ENCODE data around the gene NCKIPSD.

- TF ChIP-seq CTCF (IDR thresholded peaks at IDR 0.05) = no peak
- no peak for TF ChIP-seq POLR2A (IDR thresholded peaks at IDR 0.05)
Observed at GRCh38 chr3:48642605-48643004, 43.1 kb downstream of the NCKIPSD start.

Data from uterus (tissue), 2 donors.